DMS 273 (cell line): Measurements from ENCODE around the gene SLC46A3.
"Not testable (repeated sequence)": the region's sequence is repeated elsewhere in the genome, so short reads cannot be mapped to it uniquely, and the experiment has no call there.

Experiments
- DNase-seq: peaks from one replicate; lab custom pipeline; 2025; ENCODE audit not compliant: unreplicated experiment; lab: John Stamatoyannopoulos, UW

SLC46A3 gene

GRCh38 chr13:28684257-28684656, 34.5 kb downstream of the SLC46A3 start:
- DNase-seq = no peak

GRCh38 chr13:28683169-28683568, 35.6 kb downstream of the SLC46A3 start:
- DNase-seq = not testable (repeated sequence)

GRCh38 chr13:28680541-28680940, 38.2 kb downstream of the SLC46A3 start:
- DNase-seq = no peak

- peak; percentile 23 for DNase-seq
Measured at GRCh38 chr13:28679628-28680027, 39.1 kb downstream of the SLC46A3 start.

GRCh38 chr13:28678809-28679208, 40.0 kb downstream of the SLC46A3 start:
- no peak for DNase-seq

- no peak for DNase-seq
Measured at GRCh38 chr13:28671126-28671792, 47.5 kb downstream of the SLC46A3 start.

GRCh38 chr13:28666897-28667488, 51.8 kb downstream of the SLC46A3 start:
- no peak for DNase-seq

GRCh38 chr13:28659621-28659970, 59.2 kb downstream of the SLC46A3 start:
- no peak for DNase-seq

GRCh38 chr13:28658796-28659620, 59.8 kb downstream of the SLC46A3 start, which contains the start of gene POMP:
TSS of gene POMP (plus strand) at chr13:28659130. CDS start at chr13:28659185, 55 bp downstream.
- peak; percentile 95 for DNase-seq

GRCh38 chr13:28658539-28658795, 60.3 kb downstream of the SLC46A3 start:
- peak; percentile 22 for DNase-seq

- DNase-seq = peak; percentile 9
Measured at GRCh38 chr13:28657784-28658538, 60.8 kb downstream of the SLC46A3 start.

GRCh38 chr13:28655561-28655960, 63.2 kb downstream of the SLC46A3 start:
- DNase-seq = no peak

- DNase-seq = no peak
Measured at GRCh38 chr13:28654276-28654675, 64.5 kb downstream of the SLC46A3 start.

GRCh38 chr13:28653111-28653510, 65.7 kb downstream of the SLC46A3 start:
- DNase-seq = no peak

GRCh38 chr13:28651810-28652401, 66.9 kb downstream of the SLC46A3 start:
- no peak for DNase-seq

GRCh38 chr13:28650284-28650683, 68.5 kb downstream of the SLC46A3 start:
- no peak for DNase-seq
